GM18507 (cell line): ENCODE results near the gene C10orf90.

Experiments used
- DNase-seq: peaks from one replicate; pipeline ENCODE4 v3.0.0; 2011; ENCODE audit warnings: low read depth; ENCODE audit not compliant: insufficient read length; ENCODE audit errors: extremely low spot score
- FAIRE-seq: peaks from 2 replicates; lab custom pipeline; 2011; peaks lifted over from hg19 to GRCh38; lab: Jason Lieb, UNC

Gene C10orf90

GRCh38 chr10:126675656-126676438 is 5.4 kb upstream of the C10orf90 start:
- FAIRE-seq (no peak), DNase-seq (no peak)

DNA sequence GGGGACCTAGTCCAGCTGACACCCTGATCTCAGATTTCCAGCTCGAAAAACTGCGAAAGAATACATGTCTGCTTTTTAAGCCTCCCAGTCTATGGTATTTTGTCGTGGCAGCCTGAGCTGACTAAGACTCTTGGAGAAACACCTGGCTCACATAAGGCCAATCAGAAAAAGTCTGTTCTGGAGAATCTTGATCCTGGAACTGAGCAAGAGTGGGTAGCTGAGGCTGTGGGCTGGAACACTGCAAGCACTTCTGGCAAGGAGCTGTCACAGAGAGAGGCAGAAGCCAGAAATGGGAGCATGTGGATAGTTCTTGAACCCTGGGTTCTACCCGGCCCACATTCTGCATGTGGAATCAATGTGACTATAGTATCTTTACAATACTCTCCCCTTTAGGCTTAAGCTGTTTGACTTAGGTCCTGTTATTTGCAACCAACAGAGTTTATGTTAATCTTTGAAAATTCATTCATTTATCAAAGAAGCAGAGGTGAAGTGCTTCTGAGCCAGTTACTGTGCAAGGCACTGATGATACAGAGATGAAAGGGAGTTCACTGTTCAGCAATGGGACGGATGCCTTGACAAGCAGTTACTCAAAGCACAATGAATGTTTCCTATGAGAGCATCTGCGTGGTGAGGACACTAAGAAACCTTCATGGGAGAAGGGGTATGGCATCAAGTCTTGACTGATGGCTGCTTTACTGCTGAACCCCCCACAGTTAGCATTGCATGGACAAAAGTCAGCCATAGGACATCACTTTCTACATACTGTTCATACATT is 4.4 kb upstream of the C10orf90 start:
- no peak for FAIRE-seq
- DNase-seq, result no peak

DNA sequence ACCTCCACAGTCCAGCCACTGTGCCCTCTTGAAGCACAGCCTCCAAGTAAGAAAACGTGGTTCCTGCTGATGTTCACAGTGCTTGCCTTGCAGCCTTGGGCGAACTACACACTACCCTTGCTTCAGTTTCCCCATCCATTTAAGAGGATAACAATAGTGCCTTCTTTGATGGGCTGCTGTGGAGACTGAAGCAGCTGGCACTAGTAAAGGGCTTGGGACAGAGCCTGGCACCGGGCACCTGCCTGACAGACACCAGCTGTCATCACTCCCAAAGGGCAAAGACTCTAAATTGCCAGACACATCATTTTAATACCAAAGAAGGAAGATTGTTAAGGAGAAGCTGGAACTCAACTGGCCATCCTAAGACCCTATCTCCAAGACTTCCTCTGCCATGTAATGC is 3.1 kb upstream of the C10orf90 start:
- no peak for FAIRE-seq
- no peak for DNase-seq

DNA sequence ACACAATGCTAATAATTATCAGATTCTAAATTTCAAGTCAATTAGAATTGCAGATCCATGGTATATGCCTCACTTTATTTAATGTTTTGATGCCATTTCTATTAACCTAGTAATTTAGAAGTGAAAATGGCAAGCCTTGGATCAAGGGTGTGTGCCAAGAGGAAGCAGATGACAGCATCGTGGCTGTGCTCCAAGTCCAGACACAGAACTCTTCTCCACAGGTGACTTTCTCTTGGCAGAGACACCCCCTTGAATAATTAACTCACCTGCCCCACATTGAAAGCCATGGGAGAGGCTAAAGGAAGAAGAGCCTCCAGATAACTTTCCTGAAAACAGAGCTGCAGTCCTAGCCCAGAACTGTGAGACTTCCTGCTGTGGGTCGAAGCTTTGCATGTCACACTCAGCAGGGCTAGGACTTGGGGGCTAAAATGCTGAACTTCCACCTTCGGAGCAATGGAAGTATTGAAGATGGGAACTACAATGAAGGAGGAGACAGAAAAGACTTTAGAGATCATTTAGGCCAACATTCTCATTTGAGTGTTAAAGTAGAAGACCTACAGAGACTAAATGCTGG is 996 bp upstream of the C10orf90 start:
- DNase-seq (no peak), FAIRE-seq (no peak)

DNA sequence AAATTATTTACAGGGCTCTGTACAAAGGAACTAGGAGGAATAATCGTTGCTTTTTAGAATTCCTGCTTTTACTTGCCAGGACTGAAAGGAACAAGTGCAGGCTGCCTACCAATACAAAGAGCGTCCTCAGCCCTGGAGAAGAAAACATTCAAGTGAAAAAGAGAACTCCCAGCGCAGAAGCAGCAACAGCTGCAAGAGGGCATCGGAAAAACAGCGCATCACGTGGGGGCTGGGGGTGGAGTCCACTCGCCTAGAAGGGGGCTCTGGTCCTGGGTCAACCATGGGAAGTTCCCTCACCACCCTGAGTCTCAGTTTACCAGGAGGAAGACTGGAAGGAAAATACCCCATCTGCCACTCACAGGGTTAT is 385 bp upstream of the C10orf90 start:
- FAIRE-seq (no peak), DNase-seq (no peak)

DNA sequence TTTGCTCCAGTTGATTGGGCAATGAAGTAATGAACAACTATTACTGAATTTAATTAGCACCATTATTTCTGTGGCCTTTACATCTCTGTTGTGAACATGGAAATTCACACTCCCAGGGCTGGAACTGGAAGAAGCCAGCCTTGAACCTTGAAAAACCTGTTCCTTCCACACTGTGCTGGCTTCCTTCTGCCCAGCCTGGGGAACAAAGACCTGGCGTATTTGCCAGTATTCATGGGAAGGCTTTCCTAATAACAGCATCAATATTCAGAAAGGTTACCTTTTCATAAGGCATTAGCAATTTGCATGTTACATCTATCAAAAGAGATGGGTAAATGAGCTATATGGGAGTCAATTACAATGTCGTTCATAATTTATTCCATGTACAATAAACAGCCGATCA is 1.3 kb downstream of the C10orf90 start:
- no peak for FAIRE-seq
- no peak for DNase-seq

GRCh38 chr10:126668505-126668904 is 2.0 kb downstream of the C10orf90 start:
- FAIRE-seq (no peak), DNase-seq (no peak)

GRCh38 chr10:126667568-126667967 is 2.9 kb downstream of the C10orf90 start:
- DNase-seq (no peak), FAIRE-seq (no peak)

DNA sequence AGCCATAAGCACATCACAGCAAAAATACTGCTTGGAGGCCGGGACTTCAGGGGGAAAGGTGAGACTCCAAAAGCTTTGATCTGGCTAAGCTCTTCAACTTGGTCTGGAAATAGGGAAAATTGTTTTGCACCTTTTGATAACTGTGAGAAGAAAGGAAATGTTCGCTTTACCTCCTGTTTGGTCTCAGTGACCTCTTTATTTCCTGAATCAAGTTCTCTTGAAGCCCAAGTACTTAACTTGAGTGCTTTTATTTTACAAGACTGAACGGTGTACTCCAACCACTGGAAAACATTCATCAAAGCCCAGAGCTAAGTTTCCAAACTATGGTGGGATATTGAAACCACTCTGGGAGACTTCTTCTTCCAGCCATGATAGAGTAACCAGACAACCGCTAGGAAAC is 5.3 kb downstream of the C10orf90 start:
- no peak for FAIRE-seq
- no peak for DNase-seq

DNA sequence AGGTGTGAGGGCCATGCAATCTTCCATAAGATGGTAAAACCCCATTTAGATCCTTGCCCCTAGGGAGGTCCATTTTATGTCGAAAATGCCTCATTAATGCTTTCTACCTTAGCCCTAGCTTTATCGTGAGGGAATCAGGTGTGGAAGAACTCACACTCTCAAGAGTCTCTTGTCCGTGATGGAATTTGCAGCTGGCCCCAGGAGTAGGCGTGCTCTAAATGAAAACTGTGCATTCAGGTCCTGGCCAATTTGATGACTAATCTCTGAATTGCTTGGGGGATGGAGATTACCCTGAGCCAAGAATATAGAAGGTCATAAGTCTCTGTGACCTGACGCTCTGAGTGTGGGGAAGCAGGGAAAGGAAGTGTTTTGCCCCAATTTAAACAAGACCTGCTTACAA is 6.6 kb downstream of the C10orf90 start:
- no peak for DNase-seq
- FAIRE-seq, result no peak

DNA sequence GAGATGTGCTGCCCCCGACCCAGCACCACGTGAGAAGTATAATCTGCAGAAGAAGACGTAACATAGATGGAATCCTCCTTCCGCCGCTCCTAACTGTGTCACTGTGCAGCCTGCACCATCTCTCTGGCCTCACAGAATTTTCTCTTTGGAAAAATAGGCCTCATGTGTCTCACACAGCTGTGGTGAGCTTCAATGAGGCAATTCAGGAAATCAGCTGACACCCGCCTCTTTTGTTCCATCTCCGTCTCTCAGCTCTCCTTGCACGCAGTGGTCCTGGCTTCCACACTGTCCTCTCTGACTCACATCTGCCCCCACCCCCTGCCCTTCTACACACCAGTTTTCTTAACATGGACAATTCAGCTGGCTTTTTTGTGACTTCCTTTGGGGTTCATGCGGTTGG is 7.2 kb downstream of the C10orf90 start:
- DNase-seq (no peak), FAIRE-seq (no peak)

DNA sequence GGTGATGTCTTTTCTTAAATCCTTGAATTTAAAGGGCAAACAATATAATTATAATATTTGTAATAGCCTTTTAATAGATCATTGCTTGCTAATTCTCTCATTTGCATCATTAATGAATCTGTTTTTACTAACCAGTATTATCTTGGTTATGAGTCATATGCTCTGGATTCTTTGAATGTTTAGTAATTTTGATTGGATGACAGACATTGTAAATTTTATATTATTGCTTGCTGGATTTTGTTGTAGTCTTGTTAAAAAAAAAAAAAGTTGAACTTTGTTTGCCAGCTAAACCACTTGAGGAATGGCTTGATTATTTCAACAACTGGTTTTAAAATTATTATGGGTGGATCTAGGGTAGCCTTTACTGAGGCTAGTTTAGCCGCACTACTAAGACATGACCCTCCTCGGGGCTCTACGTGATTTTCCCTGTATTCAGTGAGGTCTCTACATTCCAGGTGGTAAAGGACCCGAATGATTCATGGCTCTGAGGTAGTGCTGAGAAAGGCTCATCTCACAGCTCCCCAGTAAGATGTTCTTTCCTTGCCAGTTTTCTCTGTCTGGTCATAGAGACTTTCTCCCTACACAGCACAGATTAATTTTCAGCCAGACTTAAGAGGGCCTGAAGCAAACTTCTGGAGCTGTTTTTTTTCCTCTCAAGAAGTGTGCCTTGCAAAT is 8.5 kb downstream of the C10orf90 start:
- FAIRE-seq (no peak), DNase-seq (no peak)

- no peak for FAIRE-seq
- no peak for DNase-seq
Observed at GRCh38 chr10:126661356-126661755, 9.1 kb downstream of the C10orf90 start.

GRCh38 chr10:126659750-126660149 is 10.7 kb downstream of the C10orf90 start:
- FAIRE-seq, result no peak
- DNase-seq, result no peak

DNA sequence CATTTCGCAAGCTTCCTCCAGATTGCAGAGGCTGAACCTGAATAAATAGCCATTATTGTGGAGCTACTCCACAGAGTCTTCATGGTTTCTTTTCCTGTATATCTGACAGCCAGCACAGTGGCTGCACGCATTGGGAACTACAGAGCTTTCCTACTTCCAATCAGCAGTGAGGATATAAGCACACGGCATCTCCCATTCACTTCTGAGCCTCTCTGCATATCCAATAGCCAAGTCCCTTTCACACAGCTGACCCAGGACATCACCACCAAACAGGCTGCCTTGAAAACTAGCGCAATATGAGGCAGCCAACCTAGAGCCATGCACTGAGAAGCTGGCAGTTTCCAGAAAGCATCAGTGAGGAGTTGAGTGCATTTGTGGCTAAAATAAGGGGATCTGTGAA is 11.6 kb downstream of the C10orf90 start:
- DNase-seq (no peak), FAIRE-seq (no peak)

DNA sequence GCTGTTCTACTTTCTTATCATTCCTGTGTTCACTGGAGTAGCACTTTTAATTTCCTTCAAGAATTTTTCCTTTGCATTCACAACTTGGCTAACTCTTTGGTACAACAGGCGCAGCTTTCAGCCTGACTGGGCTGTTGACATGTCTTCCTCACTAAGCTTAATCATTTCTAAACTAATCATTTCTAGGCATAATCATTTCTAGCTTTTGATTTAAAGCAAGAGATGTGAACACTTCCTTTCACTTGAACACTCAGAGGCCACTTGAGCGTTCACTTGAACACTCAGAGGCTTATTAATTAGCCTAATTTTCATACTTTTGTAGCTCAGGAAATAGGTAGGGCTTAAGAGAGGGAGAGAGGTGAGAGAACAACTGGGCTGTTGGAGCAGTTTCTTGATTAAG is 15.9 kb downstream of the C10orf90 start:
- DNase-seq (no peak), FAIRE-seq (no peak)

DNA sequence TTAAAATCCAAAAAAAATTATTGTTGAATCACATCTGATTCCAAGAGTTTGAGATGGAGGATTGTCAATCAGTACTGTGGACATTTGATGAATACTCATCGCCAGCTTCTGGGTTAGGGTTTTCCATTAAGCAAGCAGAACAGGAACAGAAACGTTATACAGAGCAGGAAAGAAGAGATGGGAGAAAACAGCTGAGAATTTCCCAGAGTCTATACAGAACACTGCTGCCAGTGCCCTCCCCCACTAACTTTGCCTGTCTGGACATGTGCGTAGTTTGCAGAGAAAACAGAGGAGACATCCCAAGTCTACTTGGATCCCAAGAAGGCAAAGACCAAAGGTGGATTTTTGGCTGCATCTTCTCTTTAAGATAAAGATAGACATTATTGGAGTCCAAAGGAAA is 19.0 kb downstream of the C10orf90 start:
- no peak for DNase-seq
- no peak for FAIRE-seq

- no peak for FAIRE-seq
- DNase-seq, result no peak
Observed at GRCh38 chr10:126650161-126650560, 20.3 kb downstream of the C10orf90 start.

DNA sequence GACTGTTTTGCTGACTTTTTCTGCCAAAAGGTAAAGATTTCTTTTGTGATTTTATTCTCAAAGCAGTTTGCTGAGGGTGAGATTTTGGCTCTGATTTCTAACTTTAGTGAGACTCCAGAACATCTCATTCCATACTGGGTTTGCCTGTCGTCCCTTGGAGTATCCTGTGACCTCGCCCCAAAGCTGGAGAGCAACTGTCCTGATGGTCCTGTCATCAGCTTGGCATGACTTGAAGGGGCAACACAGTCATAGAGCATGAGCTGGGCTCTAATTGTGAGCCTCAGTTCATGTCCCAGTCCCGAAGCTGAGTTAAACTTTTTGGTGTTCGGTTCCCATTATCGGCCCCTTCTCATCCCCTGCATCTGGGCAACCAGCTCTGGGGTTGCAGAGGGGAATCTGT is 23.4 kb downstream of the C10orf90 start:
- no peak for DNase-seq
- FAIRE-seq, result no peak

- FAIRE-seq (no peak), DNase-seq (no peak)
Observed at GRCh38 chr10:126646110-126646509, 24.4 kb downstream of the C10orf90 start.
